Measurements from ENCODE around the gene NFATC2. TPM values are rescaled to one million over a fixed set of nuclear protein-coding genes. Genes with fewer than 3 reads are reported as not detected.
A peak's percentile ranks its signal among the peaks of the same experiment; 100 is the strongest.

The NFATC2 gene
- total and polyA plus RNA-seq, 2 of the 4 experiments (the other 2 are of a cell fraction) = 0.18 to 0.38 TPM

DNA sequence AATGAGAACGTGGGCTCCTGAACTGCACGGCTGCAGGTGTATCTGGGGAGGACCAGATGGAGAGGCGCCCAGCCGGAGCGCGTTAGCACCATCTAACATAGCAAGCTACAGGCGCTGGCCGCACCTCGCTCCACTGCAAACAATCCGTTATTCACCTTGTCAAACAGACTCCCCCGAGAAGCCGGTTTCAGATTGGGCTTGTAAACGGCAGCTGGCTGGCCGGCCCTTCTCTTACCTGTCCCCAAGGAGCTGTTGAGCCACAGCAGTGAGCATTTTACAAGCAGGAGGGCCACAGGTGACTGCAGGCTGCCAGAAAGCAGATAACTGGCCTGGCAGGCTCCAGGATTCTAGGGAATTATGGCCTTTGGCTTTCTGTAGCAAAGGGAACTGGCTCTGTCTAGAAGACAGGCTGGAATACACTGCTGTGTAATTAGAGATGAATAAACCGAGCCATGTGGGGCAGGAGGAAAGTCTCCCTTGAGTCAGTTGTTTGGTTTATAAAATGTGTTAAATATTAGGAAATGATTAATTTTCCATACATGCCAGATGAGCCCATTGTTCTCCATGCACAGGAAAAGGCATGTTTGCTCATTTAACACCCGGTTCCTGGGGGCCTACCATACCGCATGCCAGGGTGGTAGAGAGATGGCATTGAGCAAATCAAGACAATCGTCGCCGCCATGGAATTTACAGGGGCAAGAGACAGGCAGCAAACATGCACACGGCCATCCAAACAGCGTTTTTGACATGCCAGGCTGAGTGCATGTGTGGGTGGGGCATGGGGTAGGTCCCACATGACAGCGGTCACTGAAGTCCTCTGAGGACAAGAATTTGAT is 159.3 kb downstream of the NFATC2 start:
- H3K4me2 ChIP-seq (ENCODE audit: low read depth, low read length) = no peak overlapping the region
- CTCF ChIA-PET = no interaction called here
- BruUV-seq (replicated peaks) = no TSS peak

More for the DNA sequence above, 159.3 kb downstream of the NFATC2 start:
- no peak overlapping the region for H4K5ac ChIP-seq (ENCODE audit: low read depth, low read length)
- no peak overlapping the region for H2BK5ac ChIP-seq (ENCODE audit: low read depth, low read length, poor library complexity, severe bottlenecking)
- POLR2A ChIA-PET (ENCODE audit: unreplicated experiment) = no interaction called here
- no peaks in the 10 kb centered on the region for H4K20me1 ChIP-seq (ENCODE audit: insufficient read depth, low read length)
- H4K8ac ChIP-seq (ENCODE audit: low read depth in 2 of 2, low read length in 2 of 2) = no peak overlapping the region; a peak in 1 of 4 replicates
- in situ Hi-C loops (cut with MboI; ENCODE audit: low sequenced_read_pairs) (no loop called here), intact Hi-C loops (cut with micrococcal nuclease) (no loop called here), dilution Hi-C loops (cut with HindIII; ENCODE audit: low sequenced_read_pairs, unreplicated experiment) (no loop called here)
- peaks cover 9% of the 10 kb centered on the region for H3K9me1 ChIP-seq (ENCODE audit: insufficient read depth, low read length)
- peaks cover 12% of the 10 kb centered on the region for H3K4me1 ChIP-seq (ENCODE audit: control insufficient read depth, insufficient read depth, low read length)
- peak overlapping the region; percentile 62 for H2AFZ ChIP-seq (replicated peaks; ENCODE audit: low read length, poor library complexity)
- H2AK5ac ChIP-seq (ENCODE audit: low read depth, low read length) = peak overlapping the region; percentile 47
- no peak overlapping the region for H2BK20ac ChIP-seq (ENCODE audit: low read depth, low read length)
- no peak overlapping the region for H2BK120ac ChIP-seq (ENCODE audit: low read depth, low read length)
- H3K36me3 ChIP-seq (ENCODE audit: control insufficient read depth, insufficient read depth, low read length) = no peaks in the 10 kb centered on the region
- H3K14ac ChIP-seq (replicated peaks; ENCODE audit: low read depth, low read length) = no peak overlapping the region
- no peak overlapping the region for H3K56ac ChIP-seq (ENCODE audit: extremely low read depth, insufficient read depth, low read length)
- H3K79me1 ChIP-seq (ENCODE audit: low read depth in 1 of 2, low read length in 2 of 2) = 0 out of 4 replicates have a peak, but pooled peaks cover 0 to 3% of the 10 kb centered on the region in 2 experiments
- ATAC-seq (ENCODE audit: low read depth) (peak; percentile 68; the same call in 1 of the 2 replicates), DNase-seq (no peak)
- H3K18ac ChIP-seq (ENCODE audit: low read depth, low read length) = no peak overlapping the region
- no peak overlapping the region for H3K23ac ChIP-seq (ENCODE audit: low read depth, low read length)
- no peak for TF ChIP-seq MAZ (IDR thresholded peaks at IDR 0.05; ENCODE audit: borderline replicate concordance, low read depth, low read length)
- no peak for TF ChIP-seq CEBPB (IDR thresholded peaks at IDR 0.05; ENCODE audit: low read depth, low read length)
- TF ChIP-seq POLR2A (IDR thresholded peaks at IDR 0.05; ENCODE audit: low read depth, low read length) = no peak
- no peak for TF ChIP-seq NFE2L2 (IDR thresholded peaks at IDR 0.05; ENCODE audit: low read depth, low read length)
- no peak for TF ChIP-seq MXI1 (IDR thresholded peaks at IDR 0.05; ENCODE audit: borderline replicate concordance, low read depth, low read length)
- TF ChIP-seq FOS (IDR thresholded peaks at IDR 0.05; ENCODE audit: low read depth, low read length) = no peak
- TF ChIP-seq, protein P1, sequence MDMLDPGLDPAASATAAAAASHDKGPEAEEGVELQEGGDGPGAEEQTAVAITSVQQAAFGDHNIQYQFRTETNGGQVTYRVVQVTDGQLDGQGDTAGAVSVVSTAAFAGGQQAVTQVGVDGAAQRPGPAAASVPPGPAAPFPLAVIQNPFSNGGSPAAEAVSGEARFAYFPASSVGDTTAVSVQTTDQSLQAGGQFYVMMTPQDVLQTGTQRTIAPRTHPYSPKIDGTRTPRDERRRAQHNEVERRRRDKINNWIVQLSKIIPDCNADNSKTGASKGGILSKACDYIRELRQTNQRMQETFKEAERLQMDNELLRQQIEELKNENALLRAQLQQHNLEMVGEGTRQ (IDR thresholded peaks at IDR 0.05; ENCODE audit: low read depth, low read length) = no peak
- no peak overlapping the region for H4K91ac ChIP-seq (ENCODE audit: insufficient read depth, low read depth, low read length)
- no peak overlapping the region for H3K9ac ChIP-seq (ENCODE audit: low read depth, low read length)
- H3K4me3 ChIP-seq (ENCODE audit: insufficient read depth, low read depth, low read length) = no peak overlapping the region
- no peak overlapping the region; the same call in 1 of the 2 replicates for H3K4ac ChIP-seq (ENCODE audit: low read depth, low read length)
- H2AK9ac ChIP-seq (replicated peaks; ENCODE audit: low read depth, low read length, poor library complexity) = no peak overlapping the region
- no peak overlapping the region for H3K27ac ChIP-seq (ENCODE audit: insufficient read depth, low read length)
- 66% methylated on average over 12 of the region's 23 CpGs; no CpG with 5 or more reads in 1 of the 2 experiments for WGBS, 2 experiments (ENCODE audit: extremely low coverage in 2 of 2, insufficient read length in 1 of 2)
- no peaks in the 10 kb centered on the region for H3K9me3 ChIP-seq (ENCODE audit: control insufficient read depth, insufficient read depth, low read length)
- H2BK15ac ChIP-seq (ENCODE audit: low read depth, low read length) = no peak overlapping the region
- no peaks in the 10 kb centered on the region for H3K27me3 ChIP-seq (ENCODE audit: control insufficient read depth, insufficient read depth, low read length)

All from IMR-90 (cell line).